Measurements from ENCODE around the gene ELAC1. TPM values are rescaled to one million over a fixed set of nuclear protein-coding genes. Genes with fewer than 3 reads are reported as not detected.

ELAC1 gene
- total and polyA plus RNA-seq, 2 experiments from 2014 or later, result 2.8 to 3.2 TPM

DNA sequence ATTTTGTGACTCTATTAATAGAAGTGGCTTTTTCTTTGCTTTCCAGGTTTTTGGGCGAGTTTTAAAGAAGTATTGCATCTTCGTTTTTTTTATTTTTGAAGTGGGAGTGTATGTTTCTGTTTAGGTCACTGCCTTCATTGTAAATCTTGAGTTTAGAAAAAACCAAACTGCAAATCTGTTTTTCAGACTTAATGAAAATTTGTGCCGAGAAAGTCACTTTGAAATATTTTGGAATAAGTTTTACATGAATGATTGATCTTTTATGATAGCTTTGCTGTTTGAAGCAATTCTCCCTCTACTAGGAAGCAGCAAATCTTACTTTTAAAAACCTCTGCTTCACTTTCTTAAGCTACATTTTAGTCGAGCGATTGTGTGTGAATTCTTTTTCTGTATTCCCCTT, 64.4 kb downstream of the ELAC1 start:
- TF ChIP-seq ZNF331 (CRISPR knock-in tag; IDR thresholded peaks at IDR 0.05; ENCODE audit: low read depth) (no peak), ZNF114 (CRISPR knock-in tag; IDR thresholded peaks at IDR 0.05) (no peak), POLR2AphosphoS5 (IDR thresholded peaks at IDR 0.05; ENCODE audit: low read depth) (no peak), NANOG (IDR thresholded peaks at IDR 0.05; ENCODE audit: borderline replicate concordance) (no peak), STAT1 (IDR thresholded peaks at IDR 0.05; ENCODE audit: unreplicated experiment) (no peak), EZH2phosphoT487 (IDR thresholded peaks at IDR 0.05; ENCODE audit: unreplicated experiment) (no peak)
- TF ChIP-seq, protein P1, sequence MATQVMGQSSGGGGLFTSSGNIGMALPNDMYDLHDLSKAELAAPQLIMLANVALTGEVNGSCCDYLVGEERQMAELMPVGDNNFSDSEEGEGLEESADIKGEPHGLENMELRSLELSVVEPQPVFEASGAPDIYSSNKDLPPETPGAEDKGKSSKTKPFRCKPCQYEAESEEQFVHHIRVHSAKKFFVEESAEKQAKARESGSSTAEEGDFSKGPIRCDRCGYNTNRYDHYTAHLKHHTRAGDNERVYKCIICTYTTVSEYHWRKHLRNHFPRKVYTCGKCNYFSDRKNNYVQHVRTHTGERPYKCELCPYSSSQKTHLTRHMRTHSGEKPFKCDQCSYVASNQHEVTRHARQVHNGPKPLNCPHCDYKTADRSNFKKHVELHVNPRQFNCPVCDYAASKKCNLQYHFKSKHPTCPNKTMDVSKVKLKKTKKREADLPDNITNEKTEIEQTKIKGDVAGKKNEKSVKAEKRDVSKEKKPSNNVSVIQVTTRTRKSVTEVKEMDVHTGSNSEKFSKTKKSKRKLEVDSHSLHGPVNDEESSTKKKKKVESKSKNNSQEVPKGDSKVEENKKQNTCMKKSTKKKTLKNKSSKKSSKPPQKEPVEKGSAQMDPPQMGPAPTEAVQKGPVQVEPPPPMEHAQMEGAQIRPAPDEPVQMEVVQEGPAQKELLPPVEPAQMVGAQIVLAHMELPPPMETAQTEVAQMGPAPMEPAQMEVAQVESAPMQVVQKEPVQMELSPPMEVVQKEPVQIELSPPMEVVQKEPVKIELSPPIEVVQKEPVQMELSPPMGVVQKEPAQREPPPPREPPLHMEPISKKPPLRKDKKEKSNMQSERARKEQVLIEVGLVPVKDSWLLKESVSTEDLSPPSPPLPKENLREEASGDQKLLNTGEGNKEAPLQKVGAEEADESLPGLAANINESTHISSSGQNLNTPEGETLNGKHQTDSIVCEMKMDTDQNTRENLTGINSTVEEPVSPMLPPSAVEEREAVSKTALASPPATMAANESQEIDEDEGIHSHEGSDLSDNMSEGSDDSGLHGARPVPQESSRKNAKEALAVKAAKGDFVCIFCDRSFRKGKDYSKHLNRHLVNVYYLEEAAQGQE (IDR thresholded peaks at IDR 0.05; ENCODE audit: unreplicated experiment), result no peak
- TF ChIP-seq, protein P2, sequence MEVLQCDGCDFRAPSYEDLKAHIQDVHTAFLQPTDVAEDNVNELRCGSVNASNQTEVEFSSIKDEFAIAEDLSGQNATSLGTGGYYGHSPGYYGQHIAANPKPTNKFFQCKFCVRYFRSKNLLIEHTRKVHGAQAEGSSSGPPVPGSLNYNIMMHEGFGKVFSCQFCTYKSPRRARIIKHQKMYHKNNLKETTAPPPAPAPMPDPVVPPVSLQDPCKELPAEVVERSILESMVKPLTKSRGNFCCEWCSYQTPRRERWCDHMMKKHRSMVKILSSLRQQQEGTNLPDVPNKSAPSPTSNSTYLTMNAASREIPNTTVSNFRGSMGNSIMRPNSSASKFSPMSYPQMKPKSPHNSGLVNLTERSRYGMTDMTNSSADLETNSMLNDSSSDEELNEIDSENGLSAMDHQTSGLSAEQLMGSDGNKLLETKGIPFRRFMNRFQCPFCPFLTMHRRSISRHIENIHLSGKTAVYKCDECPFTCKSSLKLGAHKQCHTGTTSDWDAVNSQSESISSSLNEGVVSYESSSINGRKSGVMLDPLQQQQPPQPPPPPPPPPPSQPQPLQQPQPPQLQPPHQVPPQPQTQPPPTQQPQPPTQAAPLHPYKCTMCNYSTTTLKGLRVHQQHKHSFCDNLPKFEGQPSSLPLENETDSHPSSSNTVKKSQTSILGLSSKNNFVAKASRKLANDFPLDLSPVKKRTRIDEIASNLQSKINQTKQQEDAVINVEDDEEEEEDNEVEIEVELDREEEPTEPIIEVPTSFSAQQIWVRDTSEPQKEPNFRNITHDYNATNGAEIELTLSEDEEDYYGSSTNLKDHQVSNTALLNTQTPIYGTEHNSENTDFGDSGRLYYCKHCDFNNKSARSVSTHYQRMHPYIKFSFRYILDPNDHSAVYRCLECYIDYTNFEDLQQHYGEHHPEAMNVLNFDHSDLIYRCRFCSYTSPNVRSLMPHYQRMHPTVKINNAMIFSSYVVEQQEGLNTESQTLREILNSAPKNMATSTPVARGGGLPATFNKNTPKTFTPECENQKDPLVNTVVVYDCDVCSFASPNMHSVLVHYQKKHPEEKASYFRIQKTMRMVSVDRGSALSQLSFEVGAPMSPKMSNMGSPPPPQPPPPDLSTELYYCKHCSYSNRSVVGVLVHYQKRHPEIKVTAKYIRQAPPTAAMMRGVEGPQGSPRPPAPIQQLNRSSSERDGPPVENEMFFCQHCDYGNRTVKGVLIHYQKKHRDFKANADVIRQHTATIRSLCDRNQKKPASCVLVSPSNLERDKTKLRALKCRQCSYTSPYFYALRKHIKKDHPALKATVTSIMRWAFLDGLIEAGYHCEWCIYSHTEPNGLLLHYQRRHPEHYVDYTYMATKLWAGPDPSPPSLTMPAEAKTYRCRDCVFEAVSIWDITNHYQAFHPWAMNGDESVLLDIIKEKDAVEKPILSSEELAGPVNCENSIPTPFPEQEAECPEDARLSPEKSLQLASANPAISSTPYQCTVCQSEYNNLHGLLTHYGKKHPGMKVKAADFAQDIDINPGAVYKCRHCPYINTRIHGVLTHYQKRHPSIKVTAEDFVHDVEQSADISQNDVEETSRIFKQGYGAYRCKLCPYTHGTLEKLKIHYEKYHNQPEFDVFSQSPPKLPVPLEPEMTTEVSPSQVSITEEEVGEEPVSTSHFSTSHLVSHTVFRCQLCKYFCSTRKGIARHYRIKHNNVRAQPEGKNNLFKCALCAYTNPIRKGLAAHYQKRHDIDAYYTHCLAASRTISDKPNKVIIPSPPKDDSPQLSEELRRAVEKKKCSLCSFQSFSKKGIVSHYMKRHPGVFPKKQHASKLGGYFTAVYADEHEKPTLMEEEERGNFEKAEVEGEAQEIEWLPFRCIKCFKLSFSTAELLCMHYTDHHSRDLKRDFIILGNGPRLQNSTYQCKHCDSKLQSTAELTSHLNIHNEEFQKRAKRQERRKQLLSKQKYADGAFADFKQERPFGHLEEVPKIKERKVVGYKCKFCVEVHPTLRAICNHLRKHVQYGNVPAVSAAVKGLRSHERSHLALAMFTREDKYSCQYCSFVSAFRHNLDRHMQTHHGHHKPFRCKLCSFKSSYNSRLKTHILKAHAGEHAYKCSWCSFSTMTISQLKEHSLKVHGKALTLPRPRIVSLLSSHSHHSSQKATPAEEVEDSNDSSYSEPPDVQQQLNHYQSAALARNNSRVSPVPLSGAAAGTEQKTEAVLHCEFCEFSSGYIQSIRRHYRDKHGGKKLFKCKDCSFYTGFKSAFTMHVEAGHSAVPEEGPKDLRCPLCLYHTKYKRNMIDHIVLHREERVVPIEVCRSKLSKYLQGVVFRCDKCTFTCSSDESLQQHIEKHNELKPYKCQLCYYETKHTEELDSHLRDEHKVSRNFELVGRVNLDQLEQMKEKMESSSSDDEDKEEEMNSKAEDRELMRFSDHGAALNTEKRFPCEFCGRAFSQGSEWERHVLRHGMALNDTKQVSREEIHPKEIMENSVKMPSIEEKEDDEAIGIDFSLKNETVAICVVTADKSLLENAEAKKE (CRISPR knock-in tag; IDR thresholded peaks at IDR 0.05), result no peak
- H3K27ac ChIP-seq (ENCODE audit: low read depth), result no peak overlapping the region
- no peak overlapping the region for H2AFZ ChIP-seq
- no peaks in the 10 kb centered on the region for H3K27me3 ChIP-seq (ENCODE audit: insufficient read depth)
- no peaks in the 10 kb centered on the region for H3K36me3 ChIP-seq (ENCODE audit: insufficient read depth)
- peaks cover 63% of the 10 kb centered on the region for H3K4me1 ChIP-seq (ENCODE audit: insufficient read depth)
- H3K27ac Mint-ChIP-seq, result peak overlapping the region; percentile 50; the same call in 1 of the 2 replicates
- H3K79me2 ChIP-seq (replicated peaks; ENCODE audit: insufficient read depth), result peaks cover 74% of the 10 kb centered on the region
- no peaks in the 10 kb centered on the region; the same call in 1 of the 3 replicates for H3K9me3 Mint-ChIP-seq
- peak overlapping the region; percentile 82 for H3K4me3 ChIP-seq
- H3K27me3 Mint-ChIP-seq (ENCODE audit: insufficient read depth, low read depth, poor library complexity), result peaks cover 19% of the 10 kb centered on the region
- H3K4me2 ChIP-seq, result peak overlapping the region; percentile 89
- H3K36me3 Mint-ChIP-seq (ENCODE audit: low read depth), result peaks cover 11% of the 10 kb centered on the region
- ATAC-seq (no peak), DNase-seq (ENCODE audit: low spot score) (no peak)
- H3K9me2 ChIP-seq (ENCODE audit: insufficient read depth), result no peaks in the 10 kb centered on the region
- H4K20me1 ChIP-seq (replicated peaks; ENCODE audit: insufficient read depth), result 0 out of 2 replicates have a peak, but pooled peaks cover 15% of the 10 kb centered on the region
- no peaks in the 10 kb centered on the region for H3F3A ChIP-seq (replicated peaks; ENCODE audit: low read depth)
- peak overlapping the region; percentile 92 for H3K4me3 Mint-ChIP-seq
- H3K4me1 Mint-ChIP-seq, result peaks cover 74% of the 10 kb centered on the region
